PC-3 (cell line): Measurements from ENCODE around the gene SH3GL2. TPM values are rescaled to one million over a fixed set of nuclear protein-coding genes. Genes with fewer than 3 reads are reported as not detected.

Experiments used
- ATAC-seq: fragments of 200-7000 bp; cut with Tn5 transposase; 2 replicates; pipeline ENCODE4 v1.9.1; 2020; ENCODE audit warnings: mild to moderate bottlenecking, moderate library complexity
- BruUV-seq: library from RNA; stranded (reverse); fragments of 400-500 nt; replicated peaks from 2 replicates; lab custom pipeline; 2021; lab: Mats Ljungman, UMichigan
- CTCF ChIA-PET: fragments of 300-600 bp; sonication (Branson Sonifier 250); formaldehyde crosslinking; loops from one replicate; lab custom pipeline; 2022; ENCODE audit warnings: antibody characterized with exemption; lab: Charles Lee
- POLR2A ChIA-PET: fragments of 300-600 bp; sonication (Branson Sonifier 250); formaldehyde crosslinking; loops from one replicate; lab custom pipeline; 2022; ENCODE audit warnings: antibody characterized with exemption; ENCODE audit not compliant: unreplicated experiment; lab: Charles Lee
- DNase-seq: peaks from one replicate; pipeline ENCODE4 v3.0.0-alpha.2; 2015
- H2AFZ ChIP-seq: fragments of 300-600 bp; sonication (generic); 2 replicates; pipeline ENCODE4 v1.6.0; 2016; ENCODE audit warnings: antibody characterized with exemption, low read length
- H3F3A ChIP-seq: fragments of 300-600 bp; sonication (generic); one replicate; pipeline ENCODE4 v1.6.0; 2017; ENCODE audit warnings: antibody characterized with exemption, low read length, control low read depth, mild to moderate bottlenecking; ENCODE audit not compliant: unreplicated experiment
- H3K27ac ChIP-seq: fragments of 300-600 bp; sonication (generic); 2 replicates; pipeline ENCODE4 v1.5.1; 2016; ENCODE audit warnings: mild to moderate bottlenecking, low read length
- H3K27me3 ChIP-seq: fragments of 300-600 bp; sonication (generic); 2 replicates; pipeline ENCODE4 v1.6.1; 2016; ENCODE audit warnings: low read length, mixed read lengths
- H3K36me3 ChIP-seq: fragments of 300-600 bp; sonication (generic); 2 replicates; pipeline ENCODE4 v1.6.1; 2016; ENCODE audit warnings: low read depth, mixed run types, low read length, mixed read lengths
- H3K4me1 ChIP-seq: fragments of 300-600 bp; sonication (generic); 2 replicates; pipeline ENCODE4 v1.5.1; 2016; ENCODE audit warnings: low read length; ENCODE audit not compliant: insufficient read depth
- H3K4me2 ChIP-seq: fragments of 300-600 bp; sonication (generic); 2 replicates; pipeline ENCODE4 v1.6.0; 2016; ENCODE audit warnings: low read length
- H3K4me3 ChIP-seq: fragments of 300-600 bp; sonication (generic); 2 replicates; pipeline ENCODE4 v1.5.1; 2016; ENCODE audit warnings: mild to moderate bottlenecking, low read length, mixed read lengths
- H3K79me2 ChIP-seq: fragments of 300-600 bp; sonication (generic); 2 replicates; pipeline ENCODE4 v1.6.1; 2017; ENCODE audit warnings: low read length, mixed read lengths
- H3K9ac ChIP-seq: fragments of 300-600 bp; sonication (generic); 2 replicates; pipeline ENCODE4 v1.6.0; 2016; ENCODE audit warnings: mild to moderate bottlenecking, low read length
- H3K9me2 ChIP-seq: fragments of 300-600 bp; sonication (generic); replicated peaks from 2 replicates; pipeline ENCODE4 v1.6.1; 2016; ENCODE audit warnings: mixed run types, low read length, mixed read lengths
- H3K9me3 ChIP-seq: fragments of 300-600 bp; sonication (generic); 2 replicates; pipeline ENCODE4 v1.6.1; 2016; ENCODE audit warnings: low read length, mixed read lengths
- H4K20me1 ChIP-seq: fragments of 300-600 bp; sonication (generic); 2 replicates; pipeline ENCODE4 v1.6.1; 2016; ENCODE audit warnings: low read length, mixed read lengths
- CTCF ChIP-seq: fragments of 300-600 bp; sonication (generic); conservative IDR thresholded peaks from 2 replicates; pipeline ENCODE4 v1.5.1; 2017; ENCODE audit warnings: antibody characterized with exemption, low read depth, mild to moderate bottlenecking, low read length
- EZH2 ChIP-seq: fragments of 300-600 bp; sonication (generic); IDR thresholded peaks from one replicate; pipeline ENCODE4 v1.6.1; 2017; ENCODE audit warnings: antibody characterized with exemption, mild to moderate bottlenecking, low read length; ENCODE audit not compliant: unreplicated experiment
- EZH2phosphoT487 ChIP-seq: fragments of 300-600 bp; sonication (generic); IDR thresholded peaks from 2 replicates; pipeline ENCODE4 v1.6.1; 2018; ENCODE audit warnings: mild to moderate bottlenecking, antibody characterized with exemption, low read length, borderline replicate concordance
- intact Hi-C: fragments of 100-400 bp; cut with micrococcal nuclease; formaldehyde crosslinking; loops from 2 replicates; pipeline ENCODE4 v1.9.0; 2023
- total RNA-seq: library from RNA; depleted of rRNA; stranded (reverse); fragments of >200 nt; gene quantifications from 2 replicates; pipeline ENCODE4 v1.2.3, GENCODE V29; 2014

SH3GL2 gene
- total RNA-seq, 1 experiment from 2014 or later = 2.9 TPM

DNA sequence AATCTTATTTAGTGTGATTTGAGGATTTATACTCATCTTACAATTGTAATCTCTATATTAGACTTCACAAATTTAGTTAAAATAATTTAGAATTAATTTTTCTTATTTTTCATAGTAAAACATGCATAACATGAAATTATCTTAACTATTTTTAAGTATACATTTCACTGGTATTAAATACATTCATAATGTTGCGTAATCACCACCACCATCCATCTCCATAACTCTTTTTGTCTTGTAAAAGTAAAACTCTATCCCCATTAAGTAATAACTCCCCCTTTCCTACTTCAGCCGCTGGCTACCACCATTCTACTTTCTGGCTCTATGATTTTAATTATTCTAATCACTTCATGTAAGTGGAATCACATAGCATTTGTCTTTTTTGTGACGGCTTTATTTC lies 193.4 kb downstream of the SH3GL2 start:
- no peak overlapping the region for H3K4me3 ChIP-seq
- no peaks in the 10 kb centered on the region for H3K9me3 ChIP-seq
- intact Hi-C loops = no loop called here
- DNase-seq (no peak), ATAC-seq (no peak)
- H3K79me2 ChIP-seq = no peaks in the 10 kb centered on the region
- H3K27ac ChIP-seq = no peak overlapping the region
- H2AFZ ChIP-seq = no peak overlapping the region
- no peak overlapping the region for H3K9ac ChIP-seq
- no TSS peak for BruUV-seq
- H3F3A ChIP-seq = no peaks in the 10 kb centered on the region
- H3K27me3 ChIP-seq = no peaks in the 10 kb centered on the region
- H3K36me3 ChIP-seq = no peaks in the 10 kb centered on the region
- no peaks in the 10 kb centered on the region for H4K20me1 ChIP-seq
- H3K4me1 ChIP-seq = no peaks in the 10 kb centered on the region
- H3K9me2 ChIP-seq = no peaks in the 10 kb centered on the region
- CTCF ChIA-PET = no interaction called here
- TF ChIP-seq EZH2 = no peak
- no peak for TF ChIP-seq CTCF
- no peak for TF ChIP-seq EZH2phosphoT487
- H3K4me2 ChIP-seq = no peak overlapping the region
- POLR2A ChIA-PET = no interaction called here

DNA sequence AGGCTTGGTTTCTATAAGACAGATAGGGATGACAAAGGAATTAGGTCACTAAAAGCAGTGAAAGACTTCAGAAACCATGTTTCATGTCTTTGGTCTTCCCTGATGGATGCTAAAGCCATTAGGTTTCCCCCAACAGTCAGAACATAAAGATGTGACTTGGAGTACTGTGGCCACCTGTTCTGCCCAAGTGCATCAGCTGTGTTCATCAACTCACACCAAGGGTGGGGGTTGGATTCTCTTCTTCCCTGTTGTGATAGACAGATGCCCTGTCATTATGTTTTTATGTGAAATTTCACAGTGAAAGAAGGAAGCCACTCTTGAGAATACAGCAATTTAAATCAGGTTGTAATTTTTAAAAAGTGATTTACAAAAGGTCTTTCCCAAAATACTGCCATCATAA lies 196.8 kb downstream of the SH3GL2 start:
- ChIA-PET CTCF (no interaction called here), POLR2A (no interaction called here)
- no peaks in the 10 kb centered on the region for H3K9me2 ChIP-seq

More for the DNA sequence above, 196.8 kb downstream of the SH3GL2 start:
- no TSS peak for BruUV-seq
- Histone ChIP-seq H3K4me2 (no peak overlapping the region), H3K27ac (no peak overlapping the region), H3K9ac (no peak overlapping the region), H3K4me1 (no peaks in the 10 kb centered on the region), H3K36me3 (no peaks in the 10 kb centered on the region), H3K79me2 (no peaks in the 10 kb centered on the region), H3F3A (no peaks in the 10 kb centered on the region), H3K9me3 (no peaks in the 10 kb centered on the region), H4K20me1 (no peaks in the 10 kb centered on the region), H2AFZ (no peak overlapping the region), H3K4me3 (no peak overlapping the region), H3K27me3 (no peaks in the 10 kb centered on the region)
- no peak for TF ChIP-seq EZH2
- TF ChIP-seq CTCF = no peak
- no peak for TF ChIP-seq EZH2phosphoT487
- intact Hi-C loops = no loop called here
- ATAC-seq = no peak
- DNase-seq = no peak
